NCI-H2107 treated with DMSO at 0.1 percent for 48 hours (cell line): Measurements from ENCODE around the gene CAMK2B.

Experiments
- DNase-seq: peaks from one replicate; lab custom pipeline; 2025; ENCODE audit not compliant: unreplicated experiment; lab: John Stamatoyannopoulos, UW

The CAMK2B gene

GRCh38 chr7:44258865-44259546 lies 66.4 kb downstream of the CAMK2B start:
- DNase-seq = no peak

DNA sequence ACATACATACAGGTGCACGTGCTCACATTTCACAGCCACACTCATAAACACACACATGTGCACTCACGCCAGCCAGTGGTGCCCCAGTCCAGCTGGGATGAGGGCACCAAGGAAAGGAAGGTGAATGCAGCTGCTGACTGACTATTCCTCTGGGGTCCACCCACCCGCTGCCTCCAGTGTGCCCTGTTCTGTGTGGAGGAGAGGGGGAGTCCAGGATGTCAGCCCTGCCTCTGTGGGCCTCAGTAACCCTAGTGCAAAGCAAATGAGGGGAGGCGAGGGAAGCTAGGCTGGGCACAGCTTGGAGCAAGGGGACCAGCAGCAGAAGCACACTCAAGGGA lies 67.0 kb downstream of the CAMK2B start:
- no peak for DNase-seq

DNA sequence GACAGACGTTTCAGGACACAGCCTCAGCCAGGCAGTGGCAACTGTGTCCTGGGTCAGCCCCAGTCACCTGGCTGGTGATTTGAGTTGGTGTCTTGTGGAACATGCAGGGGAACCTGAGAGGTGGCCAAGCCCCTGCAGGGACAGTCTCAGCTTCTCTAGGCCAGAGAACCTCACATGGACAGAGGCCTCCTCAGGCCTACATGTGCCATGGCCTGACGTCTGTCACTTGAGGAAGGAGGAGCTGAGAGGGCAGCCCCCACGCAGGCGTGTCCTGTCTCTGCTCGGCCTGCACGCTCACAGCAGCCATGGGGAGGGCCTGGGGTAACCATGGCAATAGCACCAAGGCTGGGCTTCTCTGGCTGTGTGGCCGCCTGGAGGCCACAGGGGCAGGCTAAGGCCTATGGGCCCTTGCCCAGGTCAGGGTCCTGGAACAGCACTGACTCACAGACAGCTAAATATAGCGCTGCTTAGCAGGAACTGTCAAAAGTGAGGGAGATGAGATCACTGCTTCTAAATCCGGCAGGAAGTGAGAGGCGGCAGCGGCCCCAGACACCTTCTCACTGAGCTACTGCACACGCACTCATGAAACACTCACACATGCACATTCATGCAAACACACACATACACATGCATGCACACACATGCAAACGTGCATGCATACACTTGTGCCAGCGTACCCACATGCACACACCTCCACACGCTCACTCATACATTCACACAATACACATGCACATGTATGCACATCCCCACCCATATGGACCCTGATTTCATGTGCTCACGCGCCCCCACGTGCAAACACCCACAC lies 67.6 kb downstream of the CAMK2B start:
- DNase-seq = no peak

- DNase-seq = no peak
Measured at GRCh38 chr7:44257213-44257612, 68.2 kb downstream of the CAMK2B start.

- DNase-seq = no peak
Measured at GRCh38 chr7:44256459-44256858, 68.9 kb downstream of the CAMK2B start.

- no peak for DNase-seq
Measured at GRCh38 chr7:44251881-44252280, 73.5 kb downstream of the CAMK2B start.

GRCh38 chr7:44251269-44251668 lies 74.1 kb downstream of the CAMK2B start:
- no peak for DNase-seq

- DNase-seq = no peak
Measured at GRCh38 chr7:44249639-44250234, 75.7 kb downstream of the CAMK2B start.

- no peak for DNase-seq
Measured at GRCh38 chr7:44247868-44248651, 77.3 kb downstream of the CAMK2B start.

- DNase-seq = no peak
Measured at GRCh38 chr7:44246396-44247113, 78.8 kb downstream of the CAMK2B start.

DNA sequence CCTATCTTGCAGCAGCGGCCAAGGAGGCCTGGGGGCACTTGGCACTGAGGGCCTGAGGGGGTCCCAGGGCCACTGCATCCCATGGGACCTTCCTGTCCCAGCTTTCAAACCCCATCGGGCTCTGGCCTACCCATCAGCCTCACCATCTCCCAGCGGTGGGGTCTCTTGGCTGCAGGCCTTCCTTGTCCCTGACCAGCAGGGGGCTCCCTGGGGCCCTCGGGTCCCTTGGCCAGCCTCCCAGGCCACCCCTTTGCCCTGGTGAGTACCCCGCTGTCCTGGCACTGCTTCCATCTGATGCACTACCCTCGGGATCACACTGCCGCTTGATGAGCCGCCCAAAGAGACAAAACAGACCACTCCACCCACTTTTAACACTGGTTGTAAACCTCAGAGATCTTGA lies 81.1 kb downstream of the CAMK2B start:
- no peak for DNase-seq

- DNase-seq = no peak
Measured at GRCh38 chr7:44242091-44242490, 83.3 kb downstream of the CAMK2B start.

DNA sequence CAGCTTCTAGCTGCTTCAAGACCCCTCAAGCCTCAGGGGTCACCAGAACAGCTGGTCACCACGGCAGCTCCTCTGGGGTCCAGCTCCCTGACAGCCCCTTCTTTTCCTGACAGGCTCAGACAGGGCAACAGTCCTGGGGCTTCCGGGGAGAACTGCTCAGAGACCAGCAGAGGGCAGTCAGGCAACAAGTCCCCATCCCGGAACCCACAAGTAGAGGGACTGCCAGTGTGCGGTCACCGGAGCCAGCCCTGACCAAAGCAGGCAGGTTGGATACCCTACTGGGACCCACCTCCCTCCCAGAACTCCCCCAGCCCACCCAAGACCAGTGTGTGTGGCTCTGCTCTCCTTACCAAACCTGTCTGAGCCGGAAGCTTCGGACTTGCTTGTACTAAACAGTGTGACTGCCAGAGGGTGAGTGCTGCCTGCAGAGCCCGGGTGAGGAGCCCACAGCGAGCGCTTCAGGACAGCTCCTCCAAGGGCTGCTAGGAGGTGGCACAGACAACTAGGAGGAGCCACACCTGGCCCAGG lies 84.3 kb downstream of the CAMK2B start:
- DNase-seq = peak; percentile 55

- DNase-seq = no peak
Measured at GRCh38 chr7:44240376-44240775, 85.0 kb downstream of the CAMK2B start.

DNA sequence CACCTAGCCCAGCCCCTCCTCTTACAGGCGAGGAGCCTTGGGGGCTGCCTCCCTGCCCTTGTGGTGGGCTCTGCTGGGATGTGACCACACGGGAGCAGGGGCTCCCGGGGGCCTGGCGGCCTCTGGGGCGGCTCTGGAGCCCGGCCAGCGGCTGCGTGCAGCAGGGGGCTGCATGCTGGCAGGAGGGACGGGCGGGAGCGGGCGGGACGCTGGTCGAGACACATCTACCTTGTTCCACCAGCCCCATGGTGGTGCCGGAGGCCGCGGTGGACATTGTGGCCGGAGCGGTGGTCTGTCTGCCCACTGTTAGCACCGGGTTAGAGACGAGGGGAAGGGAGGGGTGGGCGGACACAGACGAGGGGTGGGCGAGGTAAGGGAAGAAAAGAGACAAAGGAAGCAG lies 86.0 kb downstream of the CAMK2B start:
- no peak for DNase-seq

GRCh38 chr7:44238116-44238695 lies 87.2 kb downstream of the CAMK2B start:
- no peak for DNase-seq

GRCh38 chr7:44237696-44238095 lies 87.7 kb downstream of the CAMK2B start:
- no peak for DNase-seq

- no peak for DNase-seq
Measured at GRCh38 chr7:44236333-44236728, 89.1 kb downstream of the CAMK2B start.

- DNase-seq = no peak
Measured at GRCh38 chr7:44235582-44236332, 89.6 kb downstream of the CAMK2B start.

DNA sequence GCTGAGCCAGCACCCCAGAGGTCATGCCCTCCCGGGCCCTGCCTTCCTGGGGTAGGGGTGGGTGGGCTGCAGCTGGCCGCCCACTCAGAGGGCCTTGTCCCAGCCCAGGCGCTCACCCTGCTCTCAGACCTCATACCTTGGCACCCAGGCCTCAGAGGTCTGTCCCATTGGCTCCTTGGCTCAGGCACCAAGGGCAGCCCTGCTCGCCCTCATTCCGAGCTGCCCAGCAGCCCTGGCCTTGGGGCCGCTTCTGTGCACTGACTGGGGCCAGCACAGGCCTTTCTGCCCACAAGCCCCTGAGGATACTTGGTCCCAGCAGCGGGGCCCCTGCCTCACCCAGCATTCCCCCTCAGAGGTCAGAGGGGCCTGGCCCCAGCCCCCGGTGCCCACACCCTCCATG lies 90.3 kb downstream of the CAMK2B start:
- DNase-seq = no peak
